GM21737 (cell line): ENCODE results near the gene PPP1R7.

Experiments used
- ATAC-seq: cut with Tn5 transposase; IDR thresholded peaks from one replicate; pipeline ENCODE4 v1.9.1; 2021; ENCODE audit warnings: mild to moderate bottlenecking, moderate library complexity; ENCODE audit not compliant: unreplicated experiment

The PPP1R7 gene

GRCh38 chr2:241139531-241140444 lies 10.5 kb upstream of the PPP1R7 start:
- no peak for ATAC-seq

- no peak for ATAC-seq
Observed at GRCh38 chr2:241140445-241140840, 9.8 kb upstream of the PPP1R7 start.

- ATAC-seq = no peak
Observed at GRCh38 chr2:241141214-241141770, 9.0 kb upstream of the PPP1R7 start.

GRCh38 chr2:241142063-241142462 lies 8.2 kb upstream of the PPP1R7 start:
- ATAC-seq = no peak

- no peak for ATAC-seq
Observed at GRCh38 chr2:241142593-241142992, 7.7 kb upstream of the PPP1R7 start.

- ATAC-seq = no peak
Observed at GRCh38 chr2:241146286-241146685, 4.0 kb upstream of the PPP1R7 start.

- ATAC-seq = no peak
Observed at GRCh38 chr2:241147336-241147735, 2.9 kb upstream of the PPP1R7 start.

- no peak for ATAC-seq
Observed at GRCh38 chr2:241148239-241148638, 2.0 kb upstream of the PPP1R7 start.

- peak; percentile 65 for ATAC-seq
Observed at GRCh38 chr2:241148891-241149674, 1.2 kb upstream of the PPP1R7 start, which contains the start of gene PASK. Gene PASK (minus strand): TSS chr2:241149472. CDS start chr2:241143032, 6,440 bp downstream.

- ATAC-seq = peak; percentile 13
Observed at GRCh38 chr2:241149675-241149924, 667 bp upstream of the PPP1R7 start.

GRCh38 chr2:241150660-241151530 lies 628 bp downstream of the PPP1R7 start:
- ATAC-seq = no peak

- ATAC-seq = no peak
Observed at GRCh38 chr2:241151934-241152660, 1.8 kb downstream of the PPP1R7 start.

- no peak for ATAC-seq
Observed at GRCh38 chr2:241153616-241154015, 3.3 kb downstream of the PPP1R7 start.

- no peak for ATAC-seq
Observed at GRCh38 chr2:241154915-241155314, 4.6 kb downstream of the PPP1R7 start.

- no peak for ATAC-seq
Observed at GRCh38 chr2:241155936-241156335, 5.7 kb downstream of the PPP1R7 start.

GRCh38 chr2:241156971-241157441 lies 6.7 kb downstream of the PPP1R7 start:
- ATAC-seq = no peak

GRCh38 chr2:241157841-241158545 lies 7.7 kb downstream of the PPP1R7 start:
- ATAC-seq = no peak

- no peak for ATAC-seq
Observed at GRCh38 chr2:241158546-241158900, 8.3 kb downstream of the PPP1R7 start.

- no peak for ATAC-seq
Observed at GRCh38 chr2:241159116-241159515, 8.8 kb downstream of the PPP1R7 start.
